COLO668 (cell line): Measurements from ENCODE around the gene CUL2.
"Not testable (repeated sequence)": the region's sequence is repeated elsewhere in the genome, so short reads cannot be mapped to it uniquely, and the experiment has no call there.

Experiments
- DNase-seq: peaks from one replicate; lab custom pipeline; 2025; ENCODE audit not compliant: unreplicated experiment; lab: John Stamatoyannopoulos, UW

Gene CUL2

DNA sequence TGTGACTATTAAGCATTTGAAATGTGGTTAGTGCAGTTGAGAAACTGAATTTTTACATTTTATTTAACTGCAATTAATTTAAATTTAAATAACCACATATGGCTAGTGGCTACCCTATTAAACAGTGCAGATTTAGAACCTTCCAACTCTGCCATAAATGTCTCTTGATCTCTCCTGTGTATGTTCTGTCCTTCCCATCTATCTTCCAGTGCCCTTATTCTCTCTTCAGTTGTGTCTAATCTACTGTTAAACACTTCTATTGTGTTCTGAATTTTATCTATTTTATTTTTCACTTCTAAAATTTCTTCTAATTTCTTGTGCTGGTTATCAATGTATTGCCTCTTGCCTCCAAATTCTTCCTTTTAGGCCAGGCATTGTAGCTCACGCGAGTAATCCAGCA, 105.0 kb downstream of the CUL2 start:
- no peak for DNase-seq

DNA sequence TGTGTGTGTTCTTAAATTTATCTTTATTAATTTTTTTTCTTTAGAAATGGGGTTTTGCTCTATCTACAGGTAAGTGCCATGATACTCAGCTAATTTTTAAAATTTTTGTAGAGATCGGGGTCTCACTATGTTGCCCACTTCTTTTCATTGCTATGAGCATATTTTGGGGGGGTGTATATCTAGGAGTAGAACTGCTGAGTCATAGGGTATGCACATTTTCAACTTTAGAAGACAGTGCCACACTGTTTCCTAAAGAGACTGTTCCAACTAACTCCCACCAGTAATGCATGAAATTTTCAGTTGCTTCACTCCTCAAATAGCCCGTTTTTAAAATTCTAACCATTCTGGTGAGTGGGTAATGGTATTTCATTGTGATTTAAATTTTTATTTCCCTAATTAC, 108.3 kb downstream of the CUL2 start:
- no peak for DNase-seq

GRCh38 chr10:34979938-34980337, 110.2 kb downstream of the CUL2 start:
- DNase-seq, result no peak

DNA sequence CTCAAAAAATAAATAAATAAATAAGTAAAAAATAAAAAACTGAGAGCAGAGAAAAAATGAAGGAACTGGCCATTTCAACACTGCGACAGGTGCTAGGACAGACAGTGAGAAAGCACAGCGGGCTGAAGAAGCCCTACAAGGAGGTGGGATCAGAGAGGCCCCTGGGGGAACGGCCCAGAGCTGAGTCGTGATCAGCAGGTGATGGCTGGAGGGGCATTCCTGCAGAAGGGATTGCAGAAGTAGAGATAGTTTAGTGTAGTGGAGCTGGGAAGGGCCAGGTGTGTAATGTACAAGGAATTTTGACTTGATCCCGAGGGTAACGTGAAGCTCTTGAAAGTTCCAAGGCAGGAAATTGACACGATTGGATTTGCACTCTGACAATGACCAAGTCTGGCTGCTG, 112.1 kb downstream of the CUL2 start:
- DNase-seq, result no peak

DNA sequence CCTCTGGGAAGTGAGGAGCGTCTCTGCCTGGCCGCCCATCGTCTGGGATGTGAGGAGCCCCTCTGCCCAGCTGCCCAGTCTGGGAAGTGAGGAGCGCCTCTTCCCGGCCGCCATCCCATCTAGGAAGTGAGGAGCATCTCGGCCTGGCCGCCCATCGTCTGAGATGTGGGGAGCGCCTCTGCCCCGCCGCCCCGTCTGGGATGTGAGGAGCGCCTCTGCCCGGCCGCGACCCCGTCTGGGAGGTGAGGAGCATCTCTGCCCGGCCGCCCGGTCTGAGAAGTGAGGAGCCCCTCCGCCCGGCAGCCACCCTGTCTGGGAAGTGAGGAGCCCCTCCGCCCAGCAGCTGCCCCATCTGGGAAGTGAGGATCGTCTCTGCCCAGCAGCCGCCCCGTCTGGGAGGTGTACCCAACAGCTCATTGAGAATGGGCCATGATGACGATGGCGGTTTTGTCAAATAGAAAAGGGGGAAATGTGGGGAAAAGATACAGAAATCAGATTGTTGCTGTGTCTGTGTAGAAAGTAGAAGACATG, 113.7 kb downstream of the CUL2 start:
- not testable (repeated sequence) for DNase-seq

DNA sequence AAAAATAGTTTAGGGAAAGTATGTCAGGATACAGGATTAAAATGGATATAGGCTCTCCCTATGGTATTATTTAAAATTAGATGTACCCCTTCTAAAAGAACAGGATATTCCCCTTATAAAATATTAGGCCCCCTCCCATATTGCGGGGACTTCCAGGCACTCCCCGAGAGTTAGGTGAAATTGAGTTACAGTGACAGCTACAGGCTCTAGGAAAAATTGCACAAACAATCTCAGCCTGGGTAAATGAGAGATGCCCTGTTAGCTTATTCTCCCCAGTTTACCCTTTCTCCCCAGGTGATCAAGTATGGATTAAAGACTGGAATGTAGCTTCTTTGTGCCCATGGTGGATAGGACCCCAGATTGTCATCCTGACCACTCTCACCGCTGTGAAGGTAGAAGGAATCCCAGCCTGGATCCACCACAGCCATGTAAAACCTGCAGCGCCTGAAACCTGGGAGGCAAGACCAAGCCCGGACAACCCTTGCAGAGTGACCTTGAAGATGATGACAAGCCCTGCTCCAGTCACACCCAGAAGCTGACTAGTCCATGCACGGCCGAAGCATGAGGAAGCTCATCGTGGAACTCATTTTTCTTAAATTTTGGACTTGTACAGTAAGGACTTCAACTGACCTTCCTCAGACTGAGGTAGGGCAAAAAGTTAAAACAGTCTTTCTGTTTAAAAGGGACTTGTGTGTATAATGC, 115.6 kb downstream of the CUL2 start:
- not testable (repeated sequence) for DNase-seq

DNA sequence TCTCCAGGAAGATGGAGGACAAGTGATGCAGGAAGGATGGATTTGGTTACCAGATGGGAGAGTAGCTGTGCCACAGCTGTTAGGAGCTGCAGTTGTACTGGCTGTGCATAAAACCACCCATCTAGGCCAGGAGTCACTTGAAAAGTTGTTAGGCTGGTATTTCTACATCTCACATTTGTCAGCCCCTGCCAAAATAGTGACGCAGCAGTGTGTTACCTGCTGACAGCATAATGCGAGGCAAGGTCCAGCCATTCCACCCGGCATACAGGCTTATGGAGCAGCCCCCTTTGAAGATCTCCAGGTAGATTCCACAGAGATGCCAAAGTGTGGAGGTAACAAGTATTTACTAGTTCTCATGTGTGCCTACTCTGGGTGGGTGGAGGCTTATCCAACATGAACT, 116.4 kb downstream of the CUL2 start:
- DNase-seq, result not testable (repeated sequence)

GRCh38 chr10:34973121-34973520, 117.0 kb downstream of the CUL2 start:
- not testable (repeated sequence) for DNase-seq

- DNase-seq, result not testable (repeated sequence)
Measured at GRCh38 chr10:34972591-34972990, 117.5 kb downstream of the CUL2 start.

- not testable (repeated sequence) for DNase-seq
Measured at GRCh38 chr10:34971606-34972334, 118.4 kb downstream of the CUL2 start.

GRCh38 chr10:34969171-34969570, 121.0 kb downstream of the CUL2 start:
- no peak for DNase-seq

GRCh38 chr10:34967335-34967880, 122.7 kb downstream of the CUL2 start:
- DNase-seq, result no peak

- DNase-seq, result no peak
Measured at GRCh38 chr10:34966451-34966850, 123.7 kb downstream of the CUL2 start.

DNA sequence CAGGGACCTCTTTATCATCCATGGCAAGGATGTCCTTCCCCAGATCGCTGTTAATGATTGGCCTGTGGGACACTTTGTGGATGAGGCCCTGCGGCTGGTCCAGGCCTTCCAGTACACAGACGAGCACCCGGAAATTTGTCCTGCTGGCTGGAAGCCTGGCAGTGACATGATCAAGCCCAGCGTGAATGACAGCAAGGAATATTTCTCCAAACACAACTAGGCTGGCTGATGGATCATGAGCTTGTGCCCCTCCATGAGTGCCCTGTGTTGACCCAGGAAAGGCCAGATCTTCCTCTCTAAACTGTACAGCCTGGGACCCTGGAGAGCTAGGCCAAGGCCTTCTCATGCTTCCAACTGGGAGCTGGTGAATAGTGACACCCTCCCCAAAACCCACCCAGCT, 124.1 kb downstream of the CUL2 start:
- DNase-seq, result no peak

DNA sequence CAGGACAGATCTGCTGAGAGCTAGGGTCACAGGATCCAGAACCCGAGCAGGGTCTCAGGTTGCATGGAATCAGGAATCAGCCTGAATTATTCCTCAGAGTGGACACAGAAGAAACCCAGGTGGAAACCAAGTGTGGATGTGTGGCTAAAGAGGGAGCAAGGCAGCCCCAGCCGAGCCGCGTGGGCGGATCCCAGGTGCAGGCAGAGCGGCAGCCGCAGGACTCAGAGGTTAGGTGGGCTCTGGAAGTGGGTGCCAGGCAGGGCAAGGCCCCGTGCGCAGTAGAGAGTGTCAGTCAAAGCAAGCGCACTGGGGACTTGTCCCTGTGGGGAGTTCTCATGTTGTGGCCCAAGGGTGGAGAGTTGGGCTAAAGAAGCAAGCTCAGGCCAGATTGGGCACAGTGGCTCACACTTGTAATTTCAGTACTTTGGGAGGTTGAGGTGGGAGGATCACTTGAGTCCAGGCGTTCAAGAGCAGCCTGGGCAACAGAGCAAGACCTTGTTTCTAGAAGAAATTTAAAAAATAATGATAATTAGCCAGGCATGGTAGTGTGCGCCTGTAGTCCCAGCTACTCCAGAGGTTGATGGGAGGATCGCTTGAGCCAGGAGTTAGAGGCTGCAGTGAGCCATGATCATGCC, 125.9 kb downstream of the CUL2 start:
- DNase-seq, result no peak

- DNase-seq, result no peak
Measured at GRCh38 chr10:34962866-34963265, 127.3 kb downstream of the CUL2 start.

DNA sequence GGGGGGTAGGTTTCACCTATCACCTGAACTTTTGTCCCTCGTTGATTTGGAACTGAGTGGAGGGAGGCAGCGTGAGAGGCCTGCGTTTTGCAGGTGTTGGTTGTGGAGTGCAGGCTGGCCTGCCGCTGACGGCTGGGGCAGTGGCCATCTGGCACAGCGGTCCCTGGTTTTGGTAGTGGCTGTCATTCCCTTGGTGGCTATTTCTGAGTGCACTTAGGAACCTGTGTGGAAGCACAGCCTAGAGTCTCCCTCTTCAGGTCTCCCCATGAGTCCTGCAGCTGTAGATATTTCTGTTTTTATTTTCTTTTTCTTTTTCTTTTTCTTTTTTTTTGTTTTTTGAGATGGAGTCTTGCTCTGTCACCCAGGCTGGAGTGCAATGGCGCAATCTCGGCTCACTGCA, 129.2 kb downstream of the CUL2 start:
- no peak for DNase-seq

- DNase-seq, result no peak
Measured at GRCh38 chr10:34959786-34960185, 130.4 kb downstream of the CUL2 start.

DNA sequence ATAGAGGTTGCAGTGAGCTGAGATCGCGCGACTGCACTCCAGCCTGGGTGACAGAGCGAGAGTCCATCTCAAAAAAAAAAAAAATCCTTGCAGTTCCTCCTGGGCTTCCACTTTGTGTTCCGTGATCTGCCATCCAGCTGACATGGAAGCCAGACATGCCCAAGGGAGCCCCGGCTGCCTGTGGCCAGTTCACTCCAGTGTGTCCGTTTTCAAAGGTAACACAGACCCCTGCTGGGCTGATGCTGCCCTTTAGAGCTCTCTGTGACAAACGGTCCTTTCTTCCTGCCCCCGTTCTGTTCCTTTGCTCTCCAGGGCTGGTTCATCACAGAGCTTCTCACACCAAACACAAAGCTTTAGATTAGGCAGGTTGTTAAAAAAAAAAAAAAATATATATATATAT, 130.8 kb downstream of the CUL2 start:
- DNase-seq, result peak; percentile 5
